Subcutaneous abdominal adipose tissue (tissue), 5 donors: Measurements from ENCODE around the gene MED14.

Experiments
- H3K27ac ChIP-seq: one replicate; pipeline ENCODE4 v1.7.0; 2013; ENCODE audit warnings: low read depth, mild to moderate bottlenecking, inconsistent platforms, low read length, moderate library complexity
- H3K27me3 ChIP-seq, 5 donors: one replicate each; pipeline ENCODE4 v1.7.0; 2013; ENCODE audit warnings: low read length in 5 of 5, inconsistent platforms in 1 of 5; ENCODE audit not compliant: control insufficient read depth in 5 of 5, insufficient read depth in 4 of 5
- H3K36me3 ChIP-seq, 5 donors: one replicate each; pipeline ENCODE4 v1.7.0; 2013; ENCODE audit warnings: low read length in 5 of 5; ENCODE audit not compliant: control insufficient read depth in 5 of 5, insufficient read depth in 5 of 5
- H3K4me1 ChIP-seq, 5 donors: one replicate each; pipeline ENCODE4 v1.7.0; 2013; ENCODE audit warnings: low read length in 5 of 5, mild to moderate bottlenecking in 3 of 5, moderate library complexity in 1 of 5; ENCODE audit not compliant: control insufficient read depth in 5 of 5, insufficient read depth in 5 of 5
- H3K4me3 ChIP-seq, 5 donors: one replicate each; pipeline ENCODE4 v1.7.0; 2013; ENCODE audit warnings: low read length in 5 of 5, low read depth in 1 of 5
- H3K9ac ChIP-seq, 5 donors: one replicate each; pipeline ENCODE4 v1.7.0; 2013; ENCODE audit warnings: low read length in 5 of 5, mild to moderate bottlenecking in 4 of 5, moderate library complexity in 3 of 5
- H3K9me3 ChIP-seq, 5 donors: one replicate each; pipeline ENCODE4 v1.7.0; 2013; ENCODE audit warnings: low read length in 5 of 5; ENCODE audit not compliant: control insufficient read depth in 5 of 5
- donor health status: healthy.
- donor health status: healthy.
- donor health status: healthy.
- donor health status: healthy.
- donor health status: healthy.

The MED14 gene

GRCh38 chrX:40684092-40684491 is 51.2 kb downstream of the MED14 start:
- H3K27ac ChIP-seq = no peak overlapping the region
- no peaks in the 10 kb centered on the region for H3K9me3 ChIP-seq
- peaks cover 0 to 6% (median 0%) of the 10 kb centered on the region in 5 donors for H3K27me3 ChIP-seq
- peaks cover 9 to 38% (median 17%) of the 10 kb centered on the region in 5 donors for H3K36me3 ChIP-seq
- H3K4me1 ChIP-seq = no peaks in the 10 kb centered on the region
- H3K4me3 ChIP-seq = no peak overlapping the region
- no peak overlapping the region for H3K9ac ChIP-seq

- Histone ChIP-seq H3K9me3 (no peaks in the 10 kb centered on the region), H3K27ac (no peak overlapping the region), H3K36me3 (peaks cover 9 to 35% (median 17%) of the 10 kb centered on the region in 5 donors), H3K4me3 (no peak overlapping the region), H3K4me1 (no peaks in the 10 kb centered on the region), H3K9ac (no peak overlapping the region), H3K27me3 (peaks cover 0 to 6% (median 0%) of the 10 kb centered on the region in 5 donors)
Observed at GRCh38 chrX:40683245-40683644, 52.1 kb downstream of the MED14 start.

- Histone ChIP-seq H3K27ac (no peak overlapping the region), H3K4me3 (no peak overlapping the region), H3K4me1 (peaks cover 0 to 1% (median 0%) of the 10 kb centered on the region in 5 donors), H3K9ac (no peak overlapping the region), H3K9me3 (no peaks in the 10 kb centered on the region), H3K36me3 (peaks cover 13 to 49% (median 38%) of the 10 kb centered on the region in 5 donors), H3K27me3 (peaks cover 0 to 6% (median 0%) of the 10 kb centered on the region in 5 donors)
Observed at GRCh38 chrX:40671126-40671525, 64.2 kb downstream of the MED14 start.

GRCh38 chrX:40663880-40664630 is 71.3 kb downstream of the MED14 start:
- H3K9me3 ChIP-seq = no peaks in the 10 kb centered on the region
- no peak overlapping the region for H3K9ac ChIP-seq
- no peak overlapping the region for H3K27ac ChIP-seq
- peaks cover 0 to 14% (median 0%) of the 10 kb centered on the region in 5 donors for H3K27me3 ChIP-seq
- H3K36me3 ChIP-seq = peaks cover 23 to 39% (median 27%) of the 10 kb centered on the region in 5 donors
- no peak overlapping the region for H3K4me3 ChIP-seq
- H3K4me1 ChIP-seq = peaks cover 0 to 1% (median 0%) of the 10 kb centered on the region in 5 donors

- Histone ChIP-seq H3K9me3 (no peaks in the 10 kb centered on the region), H3K4me3 (no peak overlapping the region), H3K36me3 (peaks cover 23 to 44% (median 30%) of the 10 kb centered on the region in 5 donors), H3K9ac (no peak overlapping the region), H3K4me1 (peaks cover 0 to 1% (median 0%) of the 10 kb centered on the region in 5 donors), H3K27ac (no peak overlapping the region), H3K27me3 (peaks cover 0 to 14% (median 0%) of the 10 kb centered on the region in 5 donors)
Observed at GRCh38 chrX:40663078-40663740, 72.1 kb downstream of the MED14 start.

- Histone ChIP-seq H3K4me1 (no peaks in the 10 kb centered on the region), H3K36me3 (peaks cover 21 to 41% (median 27%) of the 10 kb centered on the region in 5 donors), H3K9ac (no peak overlapping the region), H3K9me3 (no peaks in the 10 kb centered on the region), H3K4me3 (no peak overlapping the region), H3K27me3 (peaks cover 0 to 15% (median 0%) of the 10 kb centered on the region in 5 donors), H3K27ac (no peak overlapping the region)
Observed at GRCh38 chrX:40661489-40661888, 73.9 kb downstream of the MED14 start.

GRCh38 chrX:40660381-40660780 is 75.0 kb downstream of the MED14 start:
- Histone ChIP-seq H3K4me1 (no peaks in the 10 kb centered on the region), H3K9me3 (no peaks in the 10 kb centered on the region), H3K27me3 (peaks cover 0 to 15% (median under 1%) of the 10 kb centered on the region in 5 donors), H3K9ac (no peak overlapping the region), H3K36me3 (peaks cover 14 to 37% (median 20%) of the 10 kb centered on the region in 5 donors), H3K4me3 (no peak overlapping the region), H3K27ac (no peak overlapping the region)

- Histone ChIP-seq H3K9ac (no peak overlapping the region), H3K36me3 (peaks cover 10 to 22% (median 15%) of the 10 kb centered on the region in 5 donors), H3K27me3 (peaks cover 0 to 7% (median 3%) of the 10 kb centered on the region in 5 donors), H3K4me3 (no peak overlapping the region), H3K27ac (no peak overlapping the region), H3K9me3 (no peaks in the 10 kb centered on the region), H3K4me1 (no peaks in the 10 kb centered on the region)
Observed at GRCh38 chrX:40653535-40653934, 81.8 kb downstream of the MED14 start.

- Histone ChIP-seq H3K27ac (no peak overlapping the region), H3K36me3 (peaks cover 10 to 18% (median 15%) of the 10 kb centered on the region in 5 donors), H3K9ac (no peak overlapping the region), H3K4me3 (no peak overlapping the region), H3K9me3 (no peaks in the 10 kb centered on the region), H3K27me3 (peaks cover 0 to 7% (median 3%) of the 10 kb centered on the region in 5 donors), H3K4me1 (peaks cover under 1 to 4% (median 4%) of the 10 kb centered on the region in 5 donors)
Observed at GRCh38 chrX:40652664-40653063, 82.7 kb downstream of the MED14 start.
